ENCODE results near the gene CEP162.
"Not testable (repeated sequence)": the region's sequence is repeated elsewhere in the genome, so short reads cannot be mapped to it uniquely, and the experiment has no call there.

The CEP162 gene

DNA sequence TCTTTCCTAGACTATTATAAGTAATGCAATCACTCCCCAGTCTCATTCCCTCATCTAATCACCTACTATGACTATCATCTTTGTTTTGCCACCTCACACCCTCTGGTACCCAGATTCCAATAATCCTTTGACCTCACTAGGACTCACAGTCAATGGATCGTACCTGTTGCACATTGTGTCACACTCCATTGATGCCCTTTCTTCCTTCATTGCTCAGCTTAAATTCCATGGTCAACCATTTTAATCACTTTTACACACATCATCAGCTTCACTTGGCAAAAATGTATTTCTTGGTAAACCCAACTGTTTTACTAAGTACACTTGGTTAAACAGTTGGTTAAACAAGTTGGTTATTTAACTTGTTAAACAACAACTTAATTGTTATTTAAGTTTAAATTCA lies 44.0 kb downstream of the CEP162 start:
- in situ Hi-C loops (cut with HindIII; ENCODE audit: low sequenced_read_pairs): no loop called here
- H3K4me3 ChIP-seq (ENCODE audit: low read depth, low read length): no peak overlapping the region
- no peak for DNase-seq (ENCODE audit: low read depth, low spot score)
- TF ChIP-seq, protein P1, sequence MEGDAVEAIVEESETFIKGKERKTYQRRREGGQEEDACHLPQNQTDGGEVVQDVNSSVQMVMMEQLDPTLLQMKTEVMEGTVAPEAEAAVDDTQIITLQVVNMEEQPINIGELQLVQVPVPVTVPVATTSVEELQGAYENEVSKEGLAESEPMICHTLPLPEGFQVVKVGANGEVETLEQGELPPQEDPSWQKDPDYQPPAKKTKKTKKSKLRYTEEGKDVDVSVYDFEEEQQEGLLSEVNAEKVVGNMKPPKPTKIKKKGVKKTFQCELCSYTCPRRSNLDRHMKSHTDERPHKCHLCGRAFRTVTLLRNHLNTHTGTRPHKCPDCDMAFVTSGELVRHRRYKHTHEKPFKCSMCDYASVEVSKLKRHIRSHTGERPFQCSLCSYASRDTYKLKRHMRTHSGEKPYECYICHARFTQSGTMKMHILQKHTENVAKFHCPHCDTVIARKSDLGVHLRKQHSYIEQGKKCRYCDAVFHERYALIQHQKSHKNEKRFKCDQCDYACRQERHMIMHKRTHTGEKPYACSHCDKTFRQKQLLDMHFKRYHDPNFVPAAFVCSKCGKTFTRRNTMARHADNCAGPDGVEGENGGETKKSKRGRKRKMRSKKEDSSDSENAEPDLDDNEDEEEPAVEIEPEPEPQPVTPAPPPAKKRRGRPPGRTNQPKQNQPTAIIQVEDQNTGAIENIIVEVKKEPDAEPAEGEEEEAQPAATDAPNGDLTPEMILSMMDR (IDR thresholded peaks at IDR 0.05; ENCODE audit: low read depth, low read length): no peak

DNA sequence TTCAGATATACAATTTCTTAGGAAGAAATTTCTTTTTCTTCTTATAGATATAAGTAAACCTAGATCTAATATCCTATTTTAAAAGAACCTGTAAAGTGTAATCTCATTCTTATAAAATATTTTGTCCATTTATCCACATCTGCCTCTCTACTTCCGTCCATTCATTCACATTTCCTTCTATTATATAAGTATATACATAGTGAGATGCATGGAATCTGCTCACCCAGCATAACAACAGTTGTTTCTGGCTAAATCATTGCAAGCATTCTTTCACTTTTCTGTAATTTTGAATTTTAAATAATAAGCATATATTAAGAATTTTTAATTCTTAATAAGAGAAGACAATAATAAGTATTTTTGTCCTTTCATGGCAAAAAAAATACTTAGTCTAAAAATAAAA lies 45.4 kb downstream of the CEP162 start:
- in situ Hi-C loops (cut with HindIII; ENCODE audit: low sequenced_read_pairs): no loop called here
- TF ChIP-seq, protein P1 (IDR thresholded peaks at IDR 0.05; ENCODE audit: low read depth, low read length): no peak
- no peak overlapping the region for H3K4me3 ChIP-seq (ENCODE audit: low read depth, low read length)
- no peak for DNase-seq (ENCODE audit: low read depth, low spot score)

DNA sequence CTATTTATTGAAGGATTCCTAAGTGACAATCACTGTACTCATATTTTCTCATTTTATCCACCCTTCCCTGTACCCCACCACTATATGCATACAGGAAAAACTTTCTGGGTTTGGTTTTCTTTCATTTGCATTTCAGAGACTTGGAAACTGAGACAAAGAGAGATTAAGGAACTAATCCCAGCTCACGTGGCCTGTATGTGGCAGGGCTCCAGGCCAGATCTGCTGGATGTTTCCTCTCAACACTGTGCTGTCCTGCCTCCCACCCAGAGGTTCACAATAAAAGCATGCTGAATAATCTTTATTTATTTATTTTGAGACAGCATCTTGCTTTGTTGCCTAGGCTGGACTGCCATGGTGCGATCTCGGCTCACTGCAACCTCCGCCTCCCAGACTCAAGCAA lies 50.2 kb downstream of the CEP162 start:
- H3K4me3 ChIP-seq (ENCODE audit: low read depth, low read length): no peak overlapping the region
- in situ Hi-C loops (cut with HindIII; ENCODE audit: low sequenced_read_pairs): no loop called here
- DNase-seq (ENCODE audit: low read depth, low spot score): no peak
- TF ChIP-seq, protein P1 (IDR thresholded peaks at IDR 0.05; ENCODE audit: low read depth, low read length): no peak

DNA sequence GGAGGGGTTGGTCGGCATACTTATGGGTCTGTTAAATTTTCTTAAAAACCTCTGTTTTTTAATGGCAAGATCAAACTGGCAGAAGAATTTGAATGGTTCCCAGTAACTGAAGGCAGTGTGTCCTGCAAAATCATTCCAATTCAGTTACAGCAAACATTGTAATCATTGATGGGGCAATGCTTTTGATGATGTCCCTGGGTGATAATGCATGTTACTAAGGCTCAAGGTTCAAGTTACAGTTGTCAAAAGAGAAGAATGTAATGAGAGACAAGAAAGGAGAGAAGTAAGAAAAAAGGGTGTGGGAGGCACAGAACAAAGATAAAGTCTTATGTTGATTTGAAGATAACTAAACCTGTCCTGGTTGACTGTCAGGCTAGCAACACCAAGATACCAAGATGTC lies 54.9 kb downstream of the CEP162 start:
- in situ Hi-C loops (cut with HindIII; ENCODE audit: low sequenced_read_pairs): no loop called here
- TF ChIP-seq, protein P1 (IDR thresholded peaks at IDR 0.05; ENCODE audit: low read depth, low read length): no peak
- no peak for DNase-seq (ENCODE audit: low read depth, low spot score)
- no peak overlapping the region for H3K4me3 ChIP-seq (ENCODE audit: low read depth, low read length)

DNA sequence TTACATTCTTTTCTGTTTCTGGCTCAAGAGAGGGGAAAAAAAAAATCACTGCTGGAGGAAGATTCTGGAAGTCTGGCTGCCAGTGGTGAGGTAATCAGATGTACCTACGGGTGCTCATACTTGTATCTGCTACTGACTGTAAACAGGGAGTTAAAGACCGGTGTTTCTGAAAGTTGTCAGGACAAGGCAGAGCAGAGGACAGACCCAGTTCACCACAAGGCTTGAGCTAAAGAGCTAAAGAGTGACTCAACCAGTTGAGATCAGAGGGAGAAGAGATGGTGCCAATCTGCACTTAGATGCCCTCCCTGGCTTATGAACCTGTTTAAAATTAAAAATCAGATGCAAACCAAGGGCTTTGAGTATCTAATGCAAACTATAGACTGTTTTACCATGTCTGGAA lies 55.4 kb downstream of the CEP162 start:
- H3K4me3 ChIP-seq (ENCODE audit: low read depth, low read length): no peak overlapping the region
- TF ChIP-seq, protein P1 (IDR thresholded peaks at IDR 0.05; ENCODE audit: low read depth, low read length): no peak
- in situ Hi-C loops (cut with HindIII; ENCODE audit: low sequenced_read_pairs): no loop called here
- no peak for DNase-seq (ENCODE audit: low read depth, low spot score)

DNA sequence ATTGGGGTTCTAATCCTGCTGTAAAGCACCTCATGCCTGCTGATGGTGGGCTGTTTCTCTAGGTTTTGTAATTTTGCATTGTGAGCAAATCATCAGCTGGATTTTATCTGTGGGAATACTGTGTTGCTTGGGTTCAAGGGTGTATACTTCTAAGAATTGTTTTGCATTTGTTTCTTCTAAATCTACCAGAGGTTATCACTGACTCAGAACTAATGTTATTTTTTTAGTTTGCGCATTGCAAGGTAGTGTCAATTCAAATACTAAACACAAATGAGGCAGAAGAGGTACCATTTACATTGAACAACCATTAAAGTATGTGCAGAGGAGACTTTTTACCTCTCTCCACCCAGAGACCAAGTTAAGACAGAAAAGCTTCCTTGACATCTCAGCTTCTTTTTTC lies 60.0 kb downstream of the CEP162 start:
- H3K4me3 ChIP-seq (ENCODE audit: low read depth, low read length): no peak overlapping the region
- TF ChIP-seq, protein P1 (IDR thresholded peaks at IDR 0.05; ENCODE audit: low read depth, low read length): no peak
- in situ Hi-C loops (cut with HindIII; ENCODE audit: low sequenced_read_pairs): no loop called here
- no peak for DNase-seq (ENCODE audit: low read depth, low spot score)

DNA sequence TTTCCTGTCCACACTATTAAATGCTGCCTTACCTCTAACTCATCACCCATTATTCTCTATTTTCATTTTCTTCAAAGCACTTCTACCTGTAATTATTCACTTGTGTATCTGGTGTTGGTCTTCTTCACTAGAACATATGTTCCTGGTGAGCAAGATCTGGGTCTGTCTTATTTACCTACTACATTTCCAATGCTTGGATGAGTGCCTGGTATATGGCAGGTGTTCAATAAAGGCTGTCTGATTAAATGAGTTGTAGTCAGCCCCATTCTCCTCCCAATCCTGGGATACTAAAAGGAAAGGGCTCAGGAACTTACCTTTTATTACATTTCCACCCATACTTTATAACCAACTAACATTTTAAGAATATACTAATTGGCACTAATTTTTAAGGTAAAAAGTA lies 61.0 kb downstream of the CEP162 start:
- TF ChIP-seq, protein P1 (IDR thresholded peaks at IDR 0.05; ENCODE audit: low read depth, low read length): no peak
- no peak for DNase-seq (ENCODE audit: low read depth, low spot score)
- no peak overlapping the region for H3K4me3 ChIP-seq (ENCODE audit: low read depth, low read length)
- in situ Hi-C loops (cut with HindIII; ENCODE audit: low sequenced_read_pairs): no loop called here

DNA sequence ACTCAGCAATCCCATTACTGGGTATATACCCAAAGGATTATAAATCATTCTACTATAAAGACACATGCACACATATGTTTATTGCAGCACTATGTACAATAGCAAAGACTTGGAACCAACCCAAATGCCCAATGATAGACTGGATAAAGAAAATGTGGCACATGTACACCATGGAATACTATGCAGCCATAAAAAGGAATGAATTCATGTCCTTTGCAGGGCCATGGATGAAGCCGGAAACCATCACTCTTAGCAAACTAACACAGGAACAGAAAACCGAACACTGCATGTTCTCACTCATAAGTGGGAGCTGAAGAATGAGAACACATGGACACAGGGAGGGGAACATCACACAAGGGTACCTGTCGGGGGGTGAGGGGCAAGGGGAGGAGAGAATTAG lies 63.1 kb downstream of the CEP162 start:
- H3K4me3 ChIP-seq (ENCODE audit: low read depth, low read length); in situ Hi-C loops (cut with HindIII; ENCODE audit: low sequenced_read_pairs); DNase-seq (ENCODE audit: low read depth, low spot score): not testable (repeated sequence)

Measured in astrocyte of the spinal cord (primary cell).